ENCODE measurements around the gene ZNF532.

Gene ZNF532

DNA sequence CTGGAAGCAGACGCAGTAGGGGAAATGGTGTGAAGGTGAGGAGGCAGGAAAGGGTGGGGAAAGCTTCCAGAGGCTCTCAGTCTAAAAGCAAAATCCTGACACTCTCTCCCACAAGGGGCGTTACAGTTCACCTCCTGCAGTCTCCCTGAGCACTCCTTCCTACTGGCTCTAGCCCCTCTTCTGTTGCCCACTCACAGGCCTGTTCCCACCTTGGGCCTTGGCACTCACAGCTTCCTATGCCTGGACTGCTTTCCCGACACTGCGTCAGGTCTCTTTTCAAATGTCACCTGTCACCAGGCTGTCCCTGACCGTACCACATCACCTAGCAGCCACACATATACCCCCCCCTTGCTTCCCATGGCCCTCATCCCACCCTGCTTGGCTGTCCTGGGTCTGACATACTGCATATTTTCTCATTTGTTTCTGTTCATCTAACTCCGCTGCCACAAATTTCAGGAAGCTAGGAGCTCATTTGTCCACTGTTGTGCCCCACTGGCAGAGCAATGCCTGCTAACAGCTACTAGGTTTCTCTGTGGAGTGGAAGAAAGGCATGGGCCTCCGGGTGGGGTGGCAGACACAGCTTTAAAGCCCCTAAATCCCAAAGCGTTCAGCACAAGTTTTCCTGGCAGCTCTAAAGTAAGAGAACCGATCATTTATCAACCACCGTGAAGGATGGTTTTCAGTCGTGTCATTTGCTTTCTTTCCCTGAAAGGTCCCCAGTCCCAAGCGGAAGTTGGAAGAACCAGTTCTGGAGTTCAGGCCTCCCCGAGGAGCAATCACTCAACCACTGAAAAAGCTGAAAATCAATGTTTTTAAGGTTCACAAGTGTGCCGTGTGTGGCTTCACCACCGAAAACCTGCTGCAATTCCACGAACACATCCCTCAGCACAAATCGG lies 118.8 kb downstream of the ZNF532 start:
- DNase-seq: no peak

DNA sequence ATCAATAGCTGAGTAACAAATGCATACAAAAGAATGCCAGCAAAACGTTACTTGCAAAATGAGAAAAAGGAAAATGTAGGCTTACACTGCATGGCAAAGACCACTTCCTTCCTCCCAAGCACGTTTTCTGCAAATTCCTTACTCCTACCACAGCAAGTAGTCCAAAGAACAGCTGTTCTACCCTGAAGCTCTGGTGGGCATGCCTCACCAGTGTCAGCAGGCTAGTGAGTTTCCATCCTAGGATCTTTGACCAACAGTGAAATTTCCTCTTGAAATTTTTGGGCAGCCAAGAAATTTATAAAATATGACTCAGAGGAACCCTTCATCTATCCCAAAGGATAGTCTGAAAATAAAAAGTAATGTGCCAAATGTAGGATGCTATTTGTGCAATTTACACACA lies 123.9 kb downstream of the ZNF532 start:
- no peak for DNase-seq

DNA sequence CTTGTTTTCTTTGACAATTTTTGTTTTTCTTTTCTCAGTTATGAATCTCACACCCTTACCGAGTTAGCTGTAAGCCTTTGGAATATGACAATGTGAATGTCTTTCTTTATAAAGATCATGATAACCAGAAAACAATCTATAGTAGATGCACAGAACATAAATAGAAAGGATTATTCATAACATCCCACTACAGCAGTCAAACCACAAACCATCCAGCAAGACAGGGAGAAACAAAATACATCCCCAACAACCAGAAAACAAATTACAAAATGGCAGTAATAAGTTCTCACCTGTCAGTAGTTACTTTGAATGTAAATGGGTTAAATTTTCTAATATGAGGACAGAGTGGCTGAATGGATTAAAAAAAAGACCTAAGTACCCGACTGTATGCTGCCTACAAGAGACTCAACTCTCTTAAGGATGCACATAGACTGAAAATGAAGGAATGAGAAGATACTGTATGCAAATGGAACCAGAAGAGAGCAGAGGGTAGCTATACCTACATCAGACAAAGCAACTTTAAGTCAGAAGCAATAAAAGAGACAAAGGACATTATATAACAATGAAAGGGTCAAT lies 124.6 kb downstream of the ZNF532 start:
- DNase-seq: no peak

GRCh38 chr18:58990720-58991119 lies 126.0 kb downstream of the ZNF532 start:
- DNase-seq: no peak

- no peak for DNase-seq
Observed at GRCh38 chr18:58991167-58991798, 126.6 kb downstream of the ZNF532 start.

GRCh38 chr18:58992301-58993231 lies 127.9 kb downstream of the ZNF532 start:
- no peak for DNase-seq

DNA sequence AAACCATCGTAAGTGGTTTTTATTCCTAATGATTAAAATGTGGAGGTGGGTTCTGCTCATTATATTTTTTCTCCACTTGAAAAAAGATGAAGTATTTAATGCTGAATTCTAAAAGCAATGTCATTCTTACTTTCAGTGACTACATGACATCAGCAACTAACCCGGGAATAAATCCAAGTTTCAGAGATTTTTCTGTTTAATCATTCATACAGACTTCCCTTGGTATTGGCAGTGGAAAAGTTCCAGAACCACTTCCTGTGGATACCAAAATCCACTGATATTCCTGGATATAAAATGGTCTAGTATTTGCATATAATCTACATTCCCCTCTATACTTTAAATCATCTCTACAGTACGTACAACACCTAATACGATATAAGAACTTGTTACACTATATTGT lies 128.6 kb downstream of the ZNF532 start:
- no peak for DNase-seq

GRCh38 chr18:58995663-58996062 lies 131.0 kb downstream of the ZNF532 start:
- no peak for DNase-seq

DNA sequence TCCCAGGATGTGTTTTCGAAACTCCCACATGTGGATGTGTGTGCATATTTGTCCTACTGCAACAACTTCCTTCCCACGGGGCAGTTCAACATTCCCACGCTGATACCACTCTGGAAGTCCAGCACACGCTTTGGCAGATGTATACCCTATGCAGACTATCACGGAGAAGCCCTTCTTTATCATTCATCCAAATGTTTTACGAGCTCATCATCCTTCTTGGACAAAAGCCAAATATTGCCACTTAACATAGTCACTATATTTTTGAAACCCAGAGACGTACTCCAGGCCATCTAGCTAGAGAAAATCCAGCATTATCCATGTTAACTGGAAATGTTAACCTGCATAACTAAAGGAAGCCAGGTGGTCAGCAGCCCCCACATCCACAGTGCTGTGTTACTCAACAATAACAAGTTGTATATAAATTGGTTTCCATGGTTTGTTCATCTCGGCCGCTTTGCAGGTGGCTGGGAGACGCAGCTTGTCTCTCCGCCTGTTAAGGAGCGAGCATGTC lies 131.5 kb downstream of the ZNF532 start:
- no peak for DNase-seq

DNA sequence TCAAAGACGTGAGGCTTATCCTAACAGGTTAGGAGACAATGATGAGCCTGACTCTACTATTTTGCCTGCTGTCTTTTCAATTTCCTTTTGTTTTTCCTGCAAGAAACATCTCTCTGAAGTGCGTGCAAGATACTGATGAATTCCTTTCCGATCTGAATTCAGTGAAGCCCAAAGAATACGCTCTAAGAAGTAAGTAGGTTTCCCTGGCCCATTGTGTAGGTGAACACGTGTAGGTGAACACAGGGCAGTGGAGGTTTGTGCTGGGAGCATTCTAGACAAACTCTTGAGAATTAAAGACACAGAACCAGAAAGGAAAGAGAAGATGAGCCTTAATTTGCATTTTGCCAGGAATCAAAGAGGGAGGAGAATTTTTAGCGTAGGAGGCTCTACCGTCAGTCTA lies 132.0 kb downstream of the ZNF532 start:
- no peak for DNase-seq

DNA sequence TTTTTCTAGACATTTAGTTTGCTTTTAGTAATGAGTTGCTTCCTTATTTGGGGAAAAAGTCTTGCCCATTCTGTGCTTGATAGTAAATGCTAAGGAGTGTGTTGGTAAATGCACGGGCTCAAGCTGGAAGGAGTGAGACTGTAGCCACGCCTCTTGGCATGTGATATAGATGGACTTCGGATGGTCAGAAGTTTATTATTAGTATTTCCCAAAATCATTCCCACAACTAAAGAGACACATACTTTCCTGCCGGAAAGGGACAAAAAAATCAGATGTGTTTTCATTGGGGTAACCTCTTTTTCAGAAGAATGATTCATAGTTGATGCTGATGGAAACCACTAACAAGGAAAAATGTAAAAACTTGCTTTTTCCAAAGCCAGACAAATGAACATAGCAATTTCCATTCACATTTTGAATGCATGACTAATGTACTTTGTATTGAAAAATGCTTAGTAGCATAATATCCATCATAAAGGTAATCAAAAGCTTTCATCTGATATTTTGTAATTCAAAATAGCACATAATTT lies 133.2 kb downstream of the ZNF532 start:
- DNase-seq: no peak

DNA sequence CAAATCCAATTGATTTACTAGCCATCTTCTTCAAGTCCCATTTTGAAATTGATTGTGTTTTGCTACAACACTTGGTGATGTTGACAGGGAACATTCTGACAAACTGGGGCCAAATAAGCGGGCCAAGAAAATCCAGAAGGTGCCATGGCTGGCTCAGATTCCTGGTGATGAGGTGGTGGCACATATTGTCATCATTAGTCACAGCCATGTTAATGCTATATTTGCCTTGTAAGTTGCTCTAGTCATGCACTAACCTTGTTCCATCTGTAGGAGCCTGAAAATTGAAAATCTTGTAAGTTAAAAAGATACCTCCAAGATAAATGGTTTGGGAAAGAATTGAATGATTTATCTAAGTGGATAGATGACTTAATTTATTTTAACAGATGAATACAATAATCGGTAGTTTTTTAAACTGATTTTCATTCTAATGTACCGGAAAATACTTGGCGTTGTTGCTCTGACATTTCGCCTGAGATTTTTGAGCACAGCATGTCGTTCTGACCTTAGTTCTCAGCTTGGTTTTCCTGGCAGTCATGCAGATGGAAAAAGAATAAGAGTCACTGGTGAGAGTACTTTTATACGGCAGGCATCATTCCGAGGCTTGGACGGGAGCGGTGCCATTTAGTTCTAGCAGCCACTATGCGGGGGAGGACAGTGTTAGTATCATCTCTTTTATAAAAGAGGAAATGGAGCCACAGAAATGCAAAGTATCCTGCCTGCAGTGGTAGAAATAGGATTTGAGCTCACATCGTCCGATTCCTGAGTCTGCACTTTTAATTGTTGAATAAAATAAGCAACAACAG lies 133.9 kb downstream of the ZNF532 start:
- DNase-seq: no peak

DNA sequence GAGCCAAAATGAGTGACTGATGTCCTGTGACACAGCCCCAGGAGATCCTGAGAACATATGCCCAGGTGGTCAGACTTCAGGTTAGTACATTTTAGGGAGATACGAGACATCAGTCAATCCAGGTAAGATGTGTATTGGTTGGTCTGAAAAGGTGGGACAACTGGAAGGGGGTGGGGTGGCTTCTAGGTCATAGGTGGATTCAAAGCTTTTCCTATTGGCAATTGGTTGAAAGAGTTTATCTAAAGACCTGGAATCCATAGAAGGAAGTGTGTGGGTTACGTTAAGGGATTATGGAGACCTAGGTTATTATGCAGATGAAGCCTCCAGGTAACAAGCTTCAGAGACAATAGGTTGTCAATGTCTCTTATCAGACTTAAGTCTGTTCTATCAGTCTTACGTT lies 136.5 kb downstream of the ZNF532 start:
- no peak for DNase-seq

- DNase-seq: no peak
Observed at GRCh38 chr18:59001721-59002120, 137.0 kb downstream of the ZNF532 start.

- no peak for DNase-seq
Observed at GRCh38 chr18:59002974-59003594, 138.4 kb downstream of the ZNF532 start.

- no peak for DNase-seq
Observed at GRCh38 chr18:59005262-59005661, 140.6 kb downstream of the ZNF532 start.

- DNase-seq: no peak
Observed at GRCh38 chr18:59006461-59007067, 141.9 kb downstream of the ZNF532 start.

DNA sequence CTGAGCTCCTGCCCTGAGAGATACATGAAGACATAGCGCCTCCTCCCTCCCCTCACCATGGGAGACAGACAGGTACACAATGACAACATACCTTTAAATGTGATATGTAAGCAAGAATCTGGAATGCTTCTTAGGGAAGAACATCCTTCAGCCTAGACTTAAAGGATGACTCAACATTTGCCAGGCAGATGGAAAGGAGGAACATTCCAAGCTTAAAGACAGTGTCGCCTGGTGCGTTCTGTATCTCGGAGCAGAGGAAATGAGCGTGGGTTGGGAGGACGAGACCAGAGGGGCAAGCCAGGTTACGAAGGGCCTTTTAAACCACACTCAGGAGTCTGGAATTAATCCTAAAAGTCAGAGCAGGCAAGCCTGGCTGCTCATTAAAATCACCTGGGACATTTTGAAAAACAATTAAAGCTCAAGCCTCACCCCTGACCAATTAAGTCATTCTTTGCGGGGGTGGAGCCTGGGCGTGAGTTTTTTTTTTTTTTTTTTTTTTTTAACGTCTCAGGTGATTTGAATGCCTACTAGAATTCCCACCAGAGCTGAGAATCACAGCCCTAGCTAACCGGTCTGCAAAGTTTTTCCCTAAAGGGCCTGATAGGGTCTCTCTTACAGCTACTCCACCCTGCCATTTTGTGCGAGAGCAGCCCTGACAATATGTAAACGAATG lies 143.8 kb downstream of the ZNF532 start:
- DNase-seq: peak; percentile 13

- DNase-seq: no peak
Observed at GRCh38 chr18:59009846-59010245, 145.2 kb downstream of the ZNF532 start.

DNA sequence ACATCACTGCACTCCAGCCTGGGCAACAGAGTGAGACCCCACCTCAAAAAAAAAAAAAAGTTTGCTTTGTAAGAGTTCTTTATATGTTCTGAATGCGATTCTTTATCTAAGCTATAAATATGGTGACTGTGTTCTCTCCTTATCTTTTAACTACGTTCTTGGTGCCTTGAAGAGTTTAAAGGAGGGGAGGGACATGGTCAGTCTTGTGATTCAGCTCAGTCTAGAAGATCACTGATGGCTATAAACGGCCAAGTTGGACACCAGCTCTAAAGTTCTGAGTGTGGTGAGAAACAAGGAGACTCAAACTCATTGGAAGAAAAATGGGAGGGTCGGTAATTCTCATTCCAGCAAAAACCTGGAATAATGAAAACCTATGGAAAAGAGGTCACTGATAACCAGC lies 146.6 kb downstream of the ZNF532 start:
- no peak for DNase-seq

All from NCI-H146 (cell line).